ENCODE data around the gene SRGAP1.

DNA sequence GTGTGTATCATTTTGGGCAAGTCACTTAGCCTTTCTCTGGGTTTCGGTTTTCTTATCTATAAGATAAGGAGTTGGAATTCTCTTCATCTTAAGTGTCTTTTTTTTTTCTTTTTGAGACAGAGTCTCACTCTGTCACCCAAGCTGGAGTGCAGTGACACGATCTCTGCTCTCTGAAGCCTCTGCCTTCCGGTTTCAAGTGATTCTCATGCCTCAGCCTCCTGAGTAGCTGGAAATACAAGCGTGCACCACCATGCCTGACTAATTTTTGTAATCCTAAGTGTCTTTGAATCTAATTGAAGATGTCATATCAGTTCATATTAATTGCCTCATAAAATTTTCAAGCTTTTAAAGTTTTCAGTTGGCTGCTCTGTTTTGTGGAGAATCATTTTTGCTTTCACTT is 4.0 kb downstream of the SRGAP1 start:
- TF ChIP-seq, protein P1, sequence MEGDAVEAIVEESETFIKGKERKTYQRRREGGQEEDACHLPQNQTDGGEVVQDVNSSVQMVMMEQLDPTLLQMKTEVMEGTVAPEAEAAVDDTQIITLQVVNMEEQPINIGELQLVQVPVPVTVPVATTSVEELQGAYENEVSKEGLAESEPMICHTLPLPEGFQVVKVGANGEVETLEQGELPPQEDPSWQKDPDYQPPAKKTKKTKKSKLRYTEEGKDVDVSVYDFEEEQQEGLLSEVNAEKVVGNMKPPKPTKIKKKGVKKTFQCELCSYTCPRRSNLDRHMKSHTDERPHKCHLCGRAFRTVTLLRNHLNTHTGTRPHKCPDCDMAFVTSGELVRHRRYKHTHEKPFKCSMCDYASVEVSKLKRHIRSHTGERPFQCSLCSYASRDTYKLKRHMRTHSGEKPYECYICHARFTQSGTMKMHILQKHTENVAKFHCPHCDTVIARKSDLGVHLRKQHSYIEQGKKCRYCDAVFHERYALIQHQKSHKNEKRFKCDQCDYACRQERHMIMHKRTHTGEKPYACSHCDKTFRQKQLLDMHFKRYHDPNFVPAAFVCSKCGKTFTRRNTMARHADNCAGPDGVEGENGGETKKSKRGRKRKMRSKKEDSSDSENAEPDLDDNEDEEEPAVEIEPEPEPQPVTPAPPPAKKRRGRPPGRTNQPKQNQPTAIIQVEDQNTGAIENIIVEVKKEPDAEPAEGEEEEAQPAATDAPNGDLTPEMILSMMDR (IDR thresholded peaks at IDR 0.05) = no peak
- no peak for TF ChIP-seq POLR2A (IDR thresholded peaks at IDR 0.05)
- no peak for TF ChIP-seq EP300 (IDR thresholded peaks at IDR 0.05)
- no peak for TF ChIP-seq POLR2AphosphoS5 (IDR thresholded peaks at IDR 0.05)

Measured in upper lobe of left lung (tissue), 4 donors.